HG03097 (cell line): ENCODE data around the gene MYO6.

ENCODE experiments used
- ATAC-seq: cut with Tn5 transposase; IDR thresholded peaks from one replicate; pipeline ENCODE4 v1.9.1; 2021; ENCODE audit not compliant: unreplicated experiment, low FRiP score

MYO6 gene

GRCh38 chr6:75761489-75761888, 12.4 kb downstream of the MYO6 start:
- no peak for ATAC-seq

- ATAC-seq = no peak
These were observed 13.0 kb downstream of the MYO6 start for GRCh38 chr6:75762063-75762462.

GRCh38 chr6:75766387-75766786, 17.3 kb downstream of the MYO6 start:
- ATAC-seq = no peak

- no peak for ATAC-seq
These were observed 21.8 kb downstream of the MYO6 start for GRCh38 chr6:75770844-75771243.

- ATAC-seq = no peak
These were observed 26.2 kb downstream of the MYO6 start for GRCh38 chr6:75775219-75775618.

GRCh38 chr6:75776461-75776860, 27.4 kb downstream of the MYO6 start:
- no peak for ATAC-seq

- no peak for ATAC-seq
These were observed 29.7 kb downstream of the MYO6 start for GRCh38 chr6:75778757-75779156.

- ATAC-seq = no peak
These were observed 37.1 kb downstream of the MYO6 start for GRCh38 chr6:75786152-75786551.

GRCh38 chr6:75788894-75789293, 39.9 kb downstream of the MYO6 start:
- ATAC-seq = no peak

GRCh38 chr6:75791881-75792280, 42.8 kb downstream of the MYO6 start:
- no peak for ATAC-seq

GRCh38 chr6:75794351-75794846, 45.4 kb downstream of the MYO6 start:
- ATAC-seq = no peak

- no peak for ATAC-seq
These were observed 46.1 kb downstream of the MYO6 start for GRCh38 chr6:75794954-75795739.

GRCh38 chr6:75796723-75797122, 47.7 kb downstream of the MYO6 start:
- ATAC-seq = no peak

- no peak for ATAC-seq
These were observed 51.1 kb downstream of the MYO6 start for GRCh38 chr6:75800133-75800532.

- ATAC-seq = no peak
These were observed 51.9 kb downstream of the MYO6 start for GRCh38 chr6:75800708-75801505.

GRCh38 chr6:75802366-75802765, 53.3 kb downstream of the MYO6 start:
- no peak for ATAC-seq

- ATAC-seq = no peak
These were observed 59.5 kb downstream of the MYO6 start for GRCh38 chr6:75808507-75808906.

- ATAC-seq = no peak
These were observed 63.5 kb downstream of the MYO6 start for GRCh38 chr6:75812560-75812959.

GRCh38 chr6:75813476-75814250, 64.6 kb downstream of the MYO6 start:
- no peak for ATAC-seq

- ATAC-seq = no peak
These were observed 66.7 kb downstream of the MYO6 start for GRCh38 chr6:75815756-75816155.
